Suppressor macrophage treated with lipopolysaccharide for 4 hours (primary cell): ENCODE results near the gene NCKAP5L.
"Not testable (repeated sequence)": the region's sequence is repeated elsewhere in the genome, so short reads cannot be mapped to it uniquely, and the experiment has no call there.

ENCODE experiments used
- DNase-seq: peaks from one replicate; pipeline ENCODE4 v3.0.0-alpha.2; 2020

The NCKAP5L gene

DNA sequence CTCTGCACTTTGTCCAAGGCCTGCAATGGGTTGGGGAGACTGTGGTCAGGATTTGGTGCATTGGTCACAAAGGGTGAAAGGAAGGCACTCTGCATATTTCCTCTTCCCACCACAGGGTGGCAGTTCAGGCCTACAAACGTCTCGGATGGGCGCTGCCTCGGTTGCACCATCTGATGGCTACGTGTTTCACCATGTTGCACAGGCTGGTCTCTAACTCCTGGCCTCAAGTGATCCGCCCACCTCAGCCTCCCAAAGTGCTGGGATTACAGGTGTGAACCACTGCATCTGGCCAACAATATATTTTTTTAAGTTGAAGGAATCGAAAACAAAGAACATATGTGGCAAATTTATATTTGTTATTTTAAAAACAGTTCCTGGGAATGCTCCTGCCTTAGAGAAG, 51.8 kb downstream of the NCKAP5L start:
- DNase-seq = peak; percentile 88

DNA sequence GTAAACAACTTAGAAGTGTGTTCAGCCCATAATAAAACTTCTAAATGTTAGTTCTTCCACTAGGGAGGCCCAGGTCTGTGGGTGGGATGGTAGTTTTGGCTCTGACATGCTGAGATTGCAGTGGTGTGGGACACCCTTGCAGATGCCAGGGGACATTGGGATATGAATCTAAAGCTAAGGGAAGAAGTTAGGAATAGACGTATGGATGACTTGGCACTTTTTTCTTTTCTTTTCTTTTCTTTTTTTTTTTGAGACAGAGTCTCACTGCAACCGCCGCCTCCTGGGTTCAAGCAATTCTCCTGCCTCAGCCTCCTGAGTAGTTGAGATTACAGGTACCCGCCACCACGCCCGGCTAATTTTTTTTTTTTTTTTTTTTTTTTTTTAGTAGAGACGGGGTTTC, 55.1 kb downstream of the NCKAP5L start:
- DNase-seq = not testable (repeated sequence)

DNA sequence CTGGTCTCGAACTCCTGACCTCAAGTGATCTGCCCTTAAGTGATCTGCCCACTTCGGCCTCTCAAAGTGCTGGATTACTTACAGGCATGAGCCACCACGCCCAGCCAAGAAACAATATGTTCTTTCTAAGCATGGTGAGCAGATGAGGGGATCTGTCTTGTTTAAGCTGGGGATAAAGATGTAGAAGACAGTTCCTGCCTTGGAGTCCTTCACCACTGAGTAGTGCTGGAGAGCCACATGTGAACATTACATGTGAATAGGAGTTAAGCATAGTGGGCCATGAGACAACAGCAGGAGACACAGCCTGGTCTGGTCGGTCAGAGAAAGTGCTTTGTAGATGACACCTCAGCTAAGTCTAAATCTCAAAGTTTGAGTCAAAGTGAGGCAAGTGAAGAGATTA, 60.9 kb downstream of the NCKAP5L start:
- no peak for DNase-seq

GRCh38 chr12:49766115-49766455, 62.1 kb downstream of the NCKAP5L start:
- DNase-seq = no peak

GRCh38 chr12:49764126-49764525, 64.1 kb downstream of the NCKAP5L start:
- no peak for DNase-seq

DNA sequence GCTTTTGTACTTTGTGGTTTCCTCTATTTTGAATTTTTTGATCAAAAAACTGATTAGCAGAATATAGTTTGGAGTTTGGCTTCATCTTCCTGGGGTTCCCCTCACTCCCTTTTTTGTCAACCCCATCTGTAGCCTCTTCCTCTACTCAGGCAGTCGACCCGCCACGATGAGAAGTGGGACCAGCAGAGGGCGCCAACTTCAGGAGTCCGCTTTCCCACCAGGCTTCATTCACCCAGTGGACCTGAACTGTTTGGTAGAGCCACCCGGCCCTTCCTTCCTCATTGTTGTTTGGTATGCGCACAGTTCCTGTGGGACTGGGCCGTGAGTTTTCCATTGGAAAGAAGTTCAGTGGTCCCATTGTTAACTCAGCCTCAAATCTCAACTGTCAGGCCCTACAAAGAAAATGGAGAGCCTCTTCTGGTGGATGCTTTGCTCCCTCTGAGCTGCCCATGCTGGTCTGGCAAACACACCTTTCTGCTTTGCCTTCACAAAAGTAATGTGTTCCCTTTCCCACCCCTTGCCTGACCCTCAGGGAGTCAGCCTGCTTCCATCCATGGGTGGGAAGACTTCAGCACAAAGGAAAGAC, 65.1 kb downstream of the NCKAP5L start:
- peak; percentile 74 for DNase-seq

- no peak for DNase-seq
Measured at GRCh38 chr12:49762468-49762847, 65.8 kb downstream of the NCKAP5L start.

DNA sequence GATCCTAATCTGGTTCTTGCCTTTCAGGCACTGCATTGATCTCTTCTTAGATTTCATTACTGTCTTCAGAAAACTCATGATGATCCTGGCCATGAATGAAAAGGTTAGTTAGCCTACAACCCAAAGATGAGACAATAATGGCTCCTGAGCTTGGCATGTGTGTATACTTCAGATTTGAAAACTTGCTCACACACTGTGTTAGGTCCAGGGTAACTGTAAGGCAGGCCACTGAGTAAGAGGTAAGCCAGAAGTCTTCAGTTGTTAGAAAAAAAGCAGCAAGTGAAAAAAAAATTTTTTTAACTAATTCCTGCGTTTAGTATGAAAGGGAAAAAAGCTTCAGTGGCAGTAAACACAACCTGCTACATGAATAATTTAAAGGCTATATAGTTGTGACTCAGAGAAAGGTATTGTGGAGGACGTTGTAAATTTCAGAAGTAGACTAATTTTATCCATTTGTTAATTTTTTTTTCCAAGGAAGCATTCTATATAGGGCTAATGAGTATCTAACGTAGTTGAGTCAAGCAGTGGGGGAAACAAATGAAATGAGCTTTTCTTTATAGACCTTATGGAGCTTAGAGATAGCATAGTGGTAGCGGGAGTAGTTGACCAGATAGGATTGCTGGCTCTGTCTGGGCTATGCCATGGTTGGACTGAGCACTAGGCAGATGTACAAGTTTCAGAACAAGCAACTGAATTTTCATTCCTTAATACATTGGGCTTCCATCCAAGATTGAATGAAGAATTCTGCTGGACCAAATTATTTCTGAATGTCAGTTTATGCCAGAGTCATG, 66.3 kb downstream of the NCKAP5L start:
- no peak for DNase-seq

DNA sequence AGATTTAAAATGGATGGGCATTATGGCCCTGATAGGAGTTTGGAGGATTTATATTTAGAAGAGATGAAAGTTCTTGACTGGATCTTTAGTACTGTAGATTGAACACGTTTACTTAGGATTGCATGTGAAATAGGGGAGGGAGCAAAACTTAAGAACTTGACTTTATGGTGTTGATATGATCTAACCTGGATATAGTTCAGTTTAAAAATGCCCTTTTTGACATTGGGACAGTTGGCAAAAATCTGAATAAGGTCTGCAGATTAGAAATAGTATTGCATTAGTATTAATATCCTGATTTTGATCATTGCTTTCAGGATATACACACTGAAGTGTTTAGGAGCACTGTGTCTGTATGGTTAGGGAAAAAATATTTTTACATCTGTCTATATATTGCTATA, 77.2 kb downstream of the NCKAP5L start:
- no peak for DNase-seq

GRCh38 chr12:49750027-49750995, 77.9 kb downstream of the NCKAP5L start:
- peak; percentile 57 for DNase-seq

GRCh38 chr12:49748800-49749199, 79.4 kb downstream of the NCKAP5L start:
- no peak for DNase-seq

- no peak for DNase-seq
Measured at GRCh38 chr12:49748306-49748705, 79.9 kb downstream of the NCKAP5L start.

- no peak for DNase-seq
Measured at GRCh38 chr12:49744363-49744885, 83.8 kb downstream of the NCKAP5L start.

DNA sequence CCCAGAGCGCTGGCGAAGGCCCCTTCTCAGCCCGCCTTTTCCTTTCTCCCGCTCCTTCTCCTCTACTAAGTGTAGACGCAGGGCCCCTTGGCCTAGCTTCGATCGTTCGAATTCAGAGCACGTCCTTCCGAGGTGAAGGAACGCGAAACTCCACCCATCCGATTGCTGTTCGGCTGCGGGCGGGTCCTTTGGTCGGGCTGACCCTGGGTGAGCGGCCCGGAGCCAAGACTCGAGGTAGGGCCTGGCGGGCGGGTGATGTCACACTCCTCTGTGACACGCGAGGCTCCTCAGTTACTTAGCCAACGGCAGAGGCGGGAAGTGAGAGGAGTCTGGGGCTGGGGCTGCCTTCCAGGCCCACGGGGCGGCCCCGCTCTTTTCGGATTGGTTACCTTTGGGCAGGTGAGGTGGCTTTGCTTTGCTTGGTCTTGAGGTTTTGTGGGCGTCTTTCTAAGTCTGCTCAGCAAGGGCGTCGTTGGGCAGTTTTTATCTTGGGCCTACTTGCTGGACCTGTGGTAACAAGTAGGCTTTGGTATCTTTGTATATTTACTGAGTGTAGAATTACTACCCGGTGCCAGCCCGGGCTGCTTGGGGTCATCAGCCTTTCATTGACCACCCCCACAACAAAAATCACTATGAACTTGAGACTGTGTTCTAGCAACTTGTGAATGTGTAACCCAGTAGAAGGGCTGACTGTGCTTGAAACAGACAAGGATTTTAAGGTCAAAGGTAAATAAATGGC, 86.2 kb downstream of the NCKAP5L start:
- peak; percentile 94 for DNase-seq
